Neural progenitor cell (in vitro differentiated cells): ENCODE results near the gene AUNIP.

Source experiments
- CTCF ChIP-seq: fragments of 200-600 bp; sonication (generic); IDR thresholded peaks from 2 replicates; pipeline ENCODE4 v1.5.1; 2017; ENCODE audit warnings: antibody characterized with exemption, mild to moderate bottlenecking
- EZH2 ChIP-seq: fragments of 200-600 bp; sonication (generic); IDR thresholded peaks from 2 replicates; pipeline ENCODE4 v1.6.1; 2017; ENCODE audit warnings: antibody characterized with exemption, mild to moderate bottlenecking, moderate library complexity

- TF ChIP-seq CTCF (no peak), EZH2 (no peak)
Observed at GRCh38 chr1:25888426-25888987, 29.2 kb upstream of the AUNIP start.
